Activated CD8-positive, alpha-beta memory T cell treated with anti-CD3 and anti-CD28 coated beads, Interleukin-2, amount 10 ng/mL, durations not matched to agents 7 days and 5 days (primary cell): ENCODE data around the gene CAMKK1. TPM values are rescaled to one million over a fixed set of nuclear protein-coding genes. Genes with fewer than 3 reads are reported as not detected.

Source experiments
- ATAC-seq: fragments of 150-1000 bp; cut with Tn5 transposase; one replicate; pipeline ENCODE4 v1.10.0; 2021; ENCODE audit warnings: moderate library complexity
- CTCF ChIA-PET: fragments of 350-600 bp; sonication (Branson Sonifier 250); formaldehyde crosslinking; loops from one replicate; lab custom pipeline; 2021; ENCODE audit warnings: antibody characterized with exemption; lab: Charles Lee
- DNase-seq: peaks from one replicate; pipeline ENCODE4 v3.0.0-alpha.2; 2020
- H3K27ac Mint-ChIP-seq: one replicate; pipeline ENCODE4 v1.8.0; 2021; ENCODE audit warnings: mild to moderate bottlenecking, mixed read lengths
- H3K27me3 Mint-ChIP-seq: one replicate; pipeline ENCODE4 v1.8.0; 2021; ENCODE audit warnings: mixed read lengths
- H3K36me3 Mint-ChIP-seq: one replicate; pipeline ENCODE4 v1.8.0; 2021; ENCODE audit warnings: mild to moderate bottlenecking, mixed read lengths
- H3K4me1 Mint-ChIP-seq: one replicate; pipeline ENCODE4 v1.8.0; 2021; ENCODE audit warnings: mixed read lengths
- H3K4me3 Mint-ChIP-seq: one replicate; pipeline ENCODE4 v1.8.0; 2021; ENCODE audit warnings: mild to moderate bottlenecking, moderate library complexity, mixed read lengths
- H3K9me3 Mint-ChIP-seq: one replicate; pipeline ENCODE4 v1.8.0; 2022; ENCODE audit warnings: low read depth, mixed read lengths
- total RNA-seq, 2 experiments: library from RNA; stranded (reverse); gene quantifications; one replicate each; pipeline ENCODE4 v1.2.3, GENCODE V29; 2021

The CAMKK1 gene
- total RNA-seq, 2 experiments from 2014 or later = 1.8 TPM

DNA sequence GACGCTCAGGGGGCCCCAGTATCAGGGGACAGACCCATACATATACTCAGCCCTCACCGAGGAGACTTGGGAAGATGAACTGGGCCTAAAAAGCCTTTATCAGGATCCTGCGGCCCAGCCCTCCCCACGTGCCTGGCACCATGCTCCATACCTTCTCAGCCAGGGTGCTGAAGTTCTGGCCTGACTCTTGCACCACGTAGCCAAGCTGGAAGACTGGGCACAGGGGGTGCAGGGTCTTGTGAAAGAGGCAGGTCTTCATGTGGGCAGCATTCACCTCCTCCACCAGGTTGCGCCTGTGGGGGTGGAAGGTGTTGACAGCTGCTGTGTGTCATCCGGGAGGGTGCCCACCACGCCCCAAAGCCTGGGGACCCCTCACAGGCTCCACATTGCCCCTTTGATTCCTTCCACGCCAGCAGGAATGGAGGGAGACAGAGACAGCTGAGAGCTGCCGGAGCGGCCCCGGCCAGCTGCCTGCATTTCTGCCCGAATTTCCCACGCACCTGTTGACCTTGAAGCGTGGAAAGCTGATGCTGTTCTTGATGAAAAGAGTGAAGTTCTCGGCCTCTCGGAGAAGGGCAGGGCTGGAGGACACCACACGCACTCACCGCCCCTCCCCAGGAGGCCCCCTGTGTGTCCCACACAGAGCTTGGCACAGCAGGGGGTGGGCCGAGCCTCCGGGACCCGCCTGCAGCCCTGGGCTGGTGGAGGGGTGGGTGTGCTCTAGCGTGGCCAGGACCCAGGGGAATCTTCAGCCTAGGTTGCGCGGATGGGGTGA is 10.4 kb upstream of the CAMKK1 start:
- no peaks in the 10 kb centered on the region for H3K27me3 Mint-ChIP-seq
- H3K9me3 Mint-ChIP-seq = no peaks in the 10 kb centered on the region
- no peak overlapping the region for H3K4me3 Mint-ChIP-seq
- DNase-seq = no peak
- H3K27ac Mint-ChIP-seq = no peak overlapping the region
- CTCF ChIA-PET = interaction anchor here (1.4 to 3.8 kb wide), 2 partner anchors 11 to 57 kb away, joined by 3 to 16 read pairs; no protein-coding TSS in a partner anchor
- H3K36me3 Mint-ChIP-seq = no peaks in the 10 kb centered on the region
- no peaks in the 10 kb centered on the region for H3K4me1 Mint-ChIP-seq
- ATAC-seq = no peak

DNA sequence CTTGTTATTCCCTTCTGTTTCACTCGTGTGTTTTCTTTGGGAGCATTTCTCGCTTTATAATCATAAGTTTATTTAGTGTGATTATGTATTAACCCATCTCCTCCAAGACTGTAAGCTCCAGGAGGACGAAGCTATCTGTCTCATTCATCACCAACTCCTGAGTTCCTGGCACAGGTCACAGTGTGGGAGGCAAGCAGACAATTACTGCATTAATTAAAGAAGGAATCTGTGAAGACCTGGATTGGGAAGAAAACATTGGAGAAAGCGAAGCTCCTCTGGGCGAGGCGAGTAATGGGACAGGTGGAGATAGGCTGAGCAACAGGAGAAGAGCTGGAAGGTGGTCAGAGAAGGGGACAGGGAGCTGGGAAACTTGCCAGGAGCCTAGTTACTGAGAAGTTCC is 7.8 kb upstream of the CAMKK1 start:
- ATAC-seq (no peak), DNase-seq (no peak)
- Mint-ChIP-seq H3K4me1 (no peaks in the 10 kb centered on the region), H3K36me3 (no peaks in the 10 kb centered on the region), H3K9me3 (no peaks in the 10 kb centered on the region), H3K27ac (no peak overlapping the region), H3K4me3 (no peak overlapping the region), H3K27me3 (no peaks in the 10 kb centered on the region)
- CTCF ChIA-PET = interaction anchor here (1.0 to 1.2 kb wide), 2 partner anchors 11 to 13 kb away, joined by 4 to 7 read pairs; no protein-coding TSS in a partner anchor

DNA sequence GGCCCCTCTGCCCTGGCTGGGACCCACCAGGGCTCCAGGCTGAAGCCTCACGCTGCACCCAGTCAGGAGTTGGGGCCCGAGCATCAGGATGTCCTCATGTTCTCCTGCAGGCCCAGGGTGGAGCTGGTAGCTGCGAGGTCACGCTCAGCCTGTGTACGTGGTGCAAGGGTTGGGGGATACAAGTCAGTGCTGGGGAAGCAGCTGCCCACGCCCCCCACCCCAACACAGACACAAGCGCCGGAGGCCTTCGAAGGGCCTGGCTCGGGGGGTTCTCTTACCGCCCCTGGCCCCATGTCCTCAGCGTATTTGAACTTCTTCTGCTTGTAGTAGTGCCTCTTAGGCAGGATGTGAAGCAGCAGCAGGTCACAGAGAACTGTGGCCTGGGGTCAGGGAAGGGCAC is 4.9 kb upstream of the CAMKK1 start:
- ATAC-seq (no peak), DNase-seq (no peak)
- H3K4me3 Mint-ChIP-seq = no peak overlapping the region
- no peaks in the 10 kb centered on the region for H3K27me3 Mint-ChIP-seq
- no peak overlapping the region for H3K27ac Mint-ChIP-seq
- no peaks in the 10 kb centered on the region for H3K36me3 Mint-ChIP-seq
- no peaks in the 10 kb centered on the region for H3K9me3 Mint-ChIP-seq
- H3K4me1 Mint-ChIP-seq = peaks cover 12% of the 10 kb centered on the region
- CTCF ChIA-PET = interaction anchor here (5.2 kb wide), 1 partner anchor 16 kb away, joined by 26 read pairs; no protein-coding TSS in a partner anchor

DNA sequence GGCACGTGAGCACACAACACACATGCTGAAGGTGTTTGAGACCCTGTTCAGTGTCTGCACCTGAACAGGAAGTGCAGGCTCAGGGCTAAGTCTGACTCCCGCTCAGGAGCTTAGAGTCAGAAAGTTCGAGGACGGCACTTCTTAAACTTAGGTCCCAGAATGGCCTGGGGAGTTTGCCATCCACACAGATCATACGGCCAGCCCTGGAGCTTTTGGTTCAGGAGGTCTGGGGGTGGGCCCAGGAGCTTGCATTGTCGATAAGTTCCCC is 4.0 kb upstream of the CAMKK1 start:
- Mint-ChIP-seq H3K4me1 (peaks cover 14% of the 10 kb centered on the region), H3K27me3 (no peaks in the 10 kb centered on the region), H3K27ac (no peak overlapping the region), H3K36me3 (no peaks in the 10 kb centered on the region), H3K4me3 (no peak overlapping the region), H3K9me3 (no peaks in the 10 kb centered on the region)
- CTCF ChIA-PET = interaction anchor here (5.2 kb wide), 1 partner anchor 17 kb away, joined by 26 read pairs; no protein-coding TSS in a partner anchor
- no peak for ATAC-seq
- DNase-seq = no peak

DNA sequence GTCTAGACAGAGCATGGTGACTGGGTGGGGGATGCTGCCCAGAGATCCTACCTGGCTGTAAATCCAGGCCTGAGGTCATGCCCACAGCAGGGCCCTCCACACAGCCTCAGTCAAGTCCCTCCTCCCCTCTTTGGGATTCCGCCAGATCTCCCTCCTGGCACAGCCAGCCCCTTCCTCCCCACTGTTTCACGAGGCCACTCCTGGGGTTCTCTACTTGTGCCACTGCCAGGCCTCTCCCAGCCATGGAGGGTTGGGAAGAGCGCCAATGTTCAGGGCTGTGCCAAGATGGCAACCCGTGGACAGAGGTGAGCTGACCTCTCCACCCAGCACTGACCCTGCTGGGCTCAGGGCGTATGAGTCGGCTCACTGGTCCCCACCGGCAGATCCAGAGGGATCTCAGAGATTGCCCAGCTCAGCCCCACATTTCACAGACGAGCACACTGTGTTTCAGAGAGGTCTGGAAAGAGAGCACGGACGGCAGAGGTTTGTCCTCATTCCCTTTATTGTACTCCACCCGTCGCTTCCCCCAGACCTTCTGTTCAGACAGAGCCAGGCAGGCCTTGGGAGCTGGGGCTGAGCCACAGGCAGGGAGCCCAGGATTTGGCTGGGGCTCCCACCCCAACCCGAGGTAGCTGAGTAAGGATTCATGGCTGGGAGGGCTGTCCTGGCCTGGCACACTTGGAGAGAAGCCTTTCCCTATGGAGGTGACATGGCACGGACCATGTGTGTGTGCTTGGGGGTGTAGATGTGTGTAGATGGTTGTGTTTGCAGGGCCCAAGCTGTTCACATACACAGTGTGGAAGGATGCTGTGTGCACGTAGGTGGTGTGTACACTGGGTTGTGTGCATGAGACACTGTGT is 3.5 kb upstream of the CAMKK1 start:
- no peaks in the 10 kb centered on the region for H3K9me3 Mint-ChIP-seq
- H3K4me1 Mint-ChIP-seq = peaks cover 20% of the 10 kb centered on the region
- CTCF ChIA-PET = interaction anchor here (4.3 to 5.2 kb wide), 2 partner anchors 18 to 32 kb away, joined by 15 to 26 read pairs; no protein-coding TSS in a partner anchor
- H3K36me3 Mint-ChIP-seq = no peaks in the 10 kb centered on the region
- H3K4me3 Mint-ChIP-seq = no peak overlapping the region
- no peak overlapping the region for H3K27ac Mint-ChIP-seq
- ATAC-seq (no peak), DNase-seq (no peak)
- H3K27me3 Mint-ChIP-seq = peaks cover 4% of the 10 kb centered on the region

DNA sequence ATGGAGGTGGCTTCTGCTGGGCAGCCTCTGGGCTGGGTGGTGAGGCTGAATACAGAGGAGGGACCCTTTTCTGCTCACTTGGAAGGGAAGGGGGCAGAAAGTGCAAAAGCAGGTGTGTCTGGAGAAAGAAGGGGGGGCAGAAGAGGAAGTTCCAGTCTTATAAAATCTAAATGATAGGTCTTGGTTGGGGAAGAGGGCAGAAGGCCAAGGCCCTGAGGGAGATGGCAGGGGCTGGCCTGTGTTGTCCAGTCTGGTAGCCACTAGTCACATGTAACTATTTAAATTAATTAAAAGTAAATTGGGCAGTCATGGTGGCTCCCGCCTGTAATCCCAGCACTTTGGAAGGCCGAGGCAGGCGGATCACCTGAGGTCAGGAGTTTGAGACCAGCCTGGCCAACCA is 2.5 kb upstream of the CAMKK1 start:
- ATAC-seq (no peak), DNase-seq (no peak)
- Mint-ChIP-seq H3K27ac (no peak overlapping the region), H3K36me3 (no peaks in the 10 kb centered on the region), H3K27me3 (peaks cover 7% of the 10 kb centered on the region), H3K4me3 (no peak overlapping the region), H3K4me1 (peaks cover 23% of the 10 kb centered on the region), H3K9me3 (no peaks in the 10 kb centered on the region)
- CTCF ChIA-PET = interaction anchor here (4.3 to 5.2 kb wide), 2 partner anchors 19 to 31 kb away, joined by 15 to 26 read pairs; no protein-coding TSS in a partner anchor

DNA sequence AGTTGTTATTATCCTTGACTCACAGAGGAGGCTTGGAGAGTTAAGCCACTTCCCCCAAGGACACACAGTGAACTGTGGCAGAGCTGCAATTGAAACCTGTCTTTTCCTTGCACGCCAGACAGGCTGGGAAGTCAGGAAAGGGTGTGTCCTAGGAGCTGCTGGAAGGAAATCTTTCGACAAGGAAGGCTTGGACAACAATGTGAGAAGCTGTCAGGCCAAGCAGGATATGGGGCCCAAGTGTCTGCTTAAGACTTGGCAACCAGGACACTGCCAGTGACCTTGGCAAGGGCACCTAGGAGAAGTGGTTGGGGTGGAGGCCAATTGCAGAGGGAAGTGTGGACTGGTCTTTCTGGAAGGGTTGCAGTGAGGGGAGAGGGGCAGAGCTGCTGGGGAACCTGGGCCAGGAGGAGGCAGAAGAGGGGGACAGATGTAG is 2.1 kb upstream of the CAMKK1 start:
- ATAC-seq (no peak), DNase-seq (no peak)
- H3K27ac Mint-ChIP-seq = no peak overlapping the region

DNA sequence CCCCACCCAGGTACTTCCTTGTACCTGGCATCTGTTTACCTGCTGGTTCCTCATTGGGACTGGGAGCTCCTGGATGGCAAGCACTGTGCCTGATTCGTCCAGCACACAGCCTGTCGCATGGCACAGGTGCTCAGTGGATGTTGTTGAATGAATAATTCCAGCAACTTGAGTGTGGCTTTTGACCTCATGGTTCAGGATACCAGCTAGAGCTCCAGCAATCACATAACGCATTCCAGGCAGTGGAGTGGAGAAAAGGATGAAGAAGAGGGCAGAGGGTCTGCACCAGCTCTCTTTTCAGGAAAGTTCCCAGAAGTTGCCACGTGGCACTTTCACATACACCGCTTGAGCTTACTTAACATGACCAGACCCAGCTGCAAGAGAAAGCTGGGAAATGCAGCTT is 1.3 kb upstream of the CAMKK1 start:
- peaks cover 23% of the 10 kb centered on the region for H3K4me1 Mint-ChIP-seq
- H3K27me3 Mint-ChIP-seq = peaks cover 7% of the 10 kb centered on the region
- no peaks in the 10 kb centered on the region for H3K9me3 Mint-ChIP-seq
- no peak overlapping the region for H3K27ac Mint-ChIP-seq
- H3K36me3 Mint-ChIP-seq = no peaks in the 10 kb centered on the region
- H3K4me3 Mint-ChIP-seq = no peak overlapping the region
- no peak for ATAC-seq
- CTCF ChIA-PET = interaction anchor here (0.8 to 5.2 kb wide), 5 partner anchors 20 to 67 kb away, joined by 3 to 26 read pairs (median 6); partner anchors contain the start of gene P2RX1
- no peak for DNase-seq

More for the DNA sequence above, 2.1 kb upstream of the CAMKK1 start:
- Mint-ChIP-seq H3K36me3 (no peaks in the 10 kb centered on the region), H3K4me1 (peaks cover 23% of the 10 kb centered on the region), H3K4me3 (no peak overlapping the region), H3K27me3 (peaks cover 7% of the 10 kb centered on the region), H3K9me3 (no peaks in the 10 kb centered on the region)
- CTCF ChIA-PET = interaction anchor here (0.8 to 5.2 kb wide), 5 partner anchors 19 to 68 kb away, joined by 3 to 26 read pairs (median 6); partner anchors contain the start of gene P2RX1

DNA sequence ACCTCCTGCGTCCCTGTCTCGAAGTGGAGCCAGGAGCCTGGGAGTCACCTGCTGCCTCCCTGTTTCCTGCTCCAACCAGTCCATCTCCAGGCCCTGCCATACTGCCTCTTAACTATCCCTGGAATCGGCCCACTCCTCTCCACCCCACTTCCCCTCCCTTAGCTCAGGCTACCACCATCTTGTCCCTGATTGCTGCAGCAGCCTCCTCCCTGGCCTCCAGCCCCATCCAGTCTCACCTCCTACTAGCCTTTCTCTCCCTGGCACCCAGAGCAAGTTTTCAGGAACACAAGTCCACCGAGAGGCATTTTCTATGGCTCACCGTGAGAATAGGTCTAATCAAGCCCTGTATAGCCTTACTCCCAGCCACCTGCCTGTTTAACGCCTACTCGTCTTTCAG is 865 bp upstream of the CAMKK1 start:
- DNase-seq = no peak
- H3K27me3 Mint-ChIP-seq = peaks cover 7% of the 10 kb centered on the region
- H3K27ac Mint-ChIP-seq = peak overlapping the region; percentile 68
- no peaks in the 10 kb centered on the region for H3K9me3 Mint-ChIP-seq
- peaks cover 23% of the 10 kb centered on the region for H3K4me1 Mint-ChIP-seq
- CTCF ChIA-PET = interaction anchor here (1.4 to 5.2 kb wide), 5 partner anchors 20 to 49 kb away, joined by 4 to 26 read pairs (median 6); no protein-coding TSS in a partner anchor
- H3K4me3 Mint-ChIP-seq = peak overlapping the region; percentile 69
- H3K36me3 Mint-ChIP-seq = no peaks in the 10 kb centered on the region
- no peak for ATAC-seq

DNA sequence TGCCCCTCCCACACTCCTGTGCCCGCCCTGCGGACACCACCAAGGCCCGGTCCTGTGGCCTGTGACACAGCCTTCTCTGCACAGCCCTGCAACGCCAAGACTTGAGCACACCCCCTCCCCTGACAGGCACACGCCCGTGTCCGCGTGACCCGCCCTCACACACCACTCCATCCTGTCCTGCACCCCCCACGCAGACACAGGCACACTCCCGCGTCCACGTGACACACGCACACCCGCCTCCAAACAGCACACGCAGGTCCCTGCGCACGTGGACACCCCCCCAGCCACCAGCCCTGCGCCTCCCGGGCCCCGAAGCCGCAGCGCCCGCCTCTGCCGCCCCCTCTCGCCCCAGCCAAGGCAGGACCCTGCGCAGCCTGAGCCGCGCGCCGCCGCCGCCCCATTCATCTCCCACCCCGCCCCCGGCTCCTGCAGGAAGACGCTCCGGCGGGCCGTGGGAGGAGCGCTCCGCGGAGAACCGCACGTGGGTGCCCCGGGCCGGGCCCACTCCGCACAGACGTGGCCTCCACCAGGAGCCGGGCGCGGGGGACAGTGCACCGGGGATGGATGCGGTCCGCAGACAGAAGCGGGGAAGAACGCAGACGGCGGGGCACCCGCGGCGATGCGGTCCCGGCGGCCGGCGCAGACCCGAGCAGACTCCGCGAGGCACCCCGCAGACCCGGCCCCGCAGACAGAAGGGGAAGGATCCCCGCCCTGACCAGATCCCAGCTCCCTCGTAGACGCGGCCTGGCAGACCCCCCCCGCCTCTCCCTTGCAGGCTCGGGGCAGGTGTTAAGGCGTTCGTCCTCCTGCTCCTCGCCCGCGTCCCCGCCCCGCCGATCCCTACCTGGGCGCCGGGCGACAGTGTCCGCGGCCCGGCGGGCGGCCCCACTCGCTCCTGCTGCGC is 506 bp downstream of the CAMKK1 start:
- ATAC-seq (peak; percentile 30), DNase-seq (peak; percentile 81)
- H3K9me3 Mint-ChIP-seq = no peaks in the 10 kb centered on the region
- peak overlapping the region; percentile 73 for H3K4me3 Mint-ChIP-seq
- H3K27me3 Mint-ChIP-seq = peaks cover 7% of the 10 kb centered on the region
- no peak overlapping the region for H3K27ac Mint-ChIP-seq
- H3K4me1 Mint-ChIP-seq = peaks cover 25% of the 10 kb centered on the region
- CTCF ChIA-PET = interaction anchor here (1.4 to 4.3 kb wide), 3 partner anchors 22 to 47 kb away, joined by 4 to 15 read pairs (median 5); no protein-coding TSS in a partner anchor
- H3K36me3 Mint-ChIP-seq = no peaks in the 10 kb centered on the region

DNA sequence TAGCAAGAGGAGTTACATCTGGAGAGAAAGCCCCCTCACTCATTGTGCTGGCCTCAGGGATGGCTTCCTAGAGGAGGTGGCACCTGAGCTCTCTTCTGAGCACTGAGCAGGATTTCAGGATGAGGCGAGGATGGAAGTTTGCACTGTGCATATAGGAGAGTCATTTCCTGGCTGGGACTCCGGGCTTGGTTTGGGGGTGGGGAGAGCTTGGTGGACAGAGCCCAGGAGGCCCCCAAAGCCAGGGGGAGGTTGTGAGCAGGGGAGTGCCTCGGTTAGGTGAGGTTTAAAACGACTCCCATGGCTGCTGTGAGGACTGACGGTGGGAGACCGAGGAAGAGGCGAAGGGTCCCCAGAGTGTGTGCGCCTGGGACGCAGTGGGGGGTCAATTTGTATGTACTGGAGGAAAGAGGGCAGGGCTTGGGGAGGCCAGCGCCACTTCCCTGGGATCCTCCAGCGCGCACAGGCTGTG is 1.2 kb downstream of the CAMKK1 start:
- CTCF ChIA-PET = no interaction called here
- no peak for ATAC-seq
- Mint-ChIP-seq H3K4me3 (peak overlapping the region; percentile 73), H3K4me1 (peaks cover 32% of the 10 kb centered on the region), H3K36me3 (no peaks in the 10 kb centered on the region), H3K9me3 (no peaks in the 10 kb centered on the region), H3K27ac (no peak overlapping the region), H3K27me3 (peaks cover 7% of the 10 kb centered on the region)
- DNase-seq = no peak

DNA sequence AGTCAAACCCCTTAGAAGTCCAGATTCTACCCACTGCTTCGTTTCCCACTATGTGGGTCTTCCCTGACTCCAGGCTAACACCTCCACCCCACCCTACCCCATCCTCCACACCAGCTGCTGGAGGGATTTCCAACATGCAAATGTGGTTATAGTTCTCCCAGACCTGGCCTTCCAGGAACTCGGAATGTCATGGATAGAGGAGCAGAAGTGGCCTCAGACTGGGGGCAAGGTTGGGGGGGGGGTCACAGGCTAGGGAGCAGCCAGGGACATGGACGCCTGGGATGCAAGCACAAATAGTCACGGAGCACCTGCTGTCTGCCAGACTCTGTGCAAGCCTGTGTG is 2.0 kb downstream of the CAMKK1 start:
- Mint-ChIP-seq H3K27ac (no peak overlapping the region), H3K9me3 (no peaks in the 10 kb centered on the region), H3K27me3 (peaks cover 7% of the 10 kb centered on the region), H3K4me1 (peaks cover 38% of the 10 kb centered on the region), H3K4me3 (peak overlapping the region; percentile 73), H3K36me3 (no peaks in the 10 kb centered on the region)
- CTCF ChIA-PET = interaction anchor here (1.2 to 1.8 kb wide), 2 partner anchors 10 to 23 kb away, joined by 4 read pairs; no protein-coding TSS in a partner anchor
- DNase-seq (no peak), ATAC-seq (no peak)
